ENCODE results near the gene ASCC3. TPM values are rescaled to one million over a fixed set of nuclear protein-coding genes. Genes with fewer than 3 reads are reported as not detected.

ASCC3 gene
- total and polyA plus RNA-seq, 2 experiments from 2014 or later = 49.1 to 60.2 TPM

DNA sequence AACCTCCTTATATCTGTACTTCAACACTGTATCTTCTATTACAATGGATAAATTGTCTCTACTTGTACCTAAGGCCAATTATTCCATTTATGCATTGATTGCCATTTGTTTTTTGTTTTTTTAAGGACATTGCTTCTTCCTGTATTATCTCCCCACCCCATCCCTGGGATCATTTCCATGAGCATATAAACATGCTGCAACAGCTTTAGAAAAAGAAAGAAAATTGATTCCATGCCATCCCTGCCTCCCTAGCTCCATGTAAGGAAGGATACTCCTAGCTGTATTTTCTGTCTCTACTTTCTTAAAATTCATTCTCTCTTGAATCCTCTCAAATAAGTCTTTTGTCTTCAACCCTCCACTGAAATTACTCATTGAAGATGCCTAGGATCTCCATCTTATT is 314.6 kb downstream of the ASCC3 start:
- in situ Hi-C loops (cut with MboI) = no loop called here
- H3K79me2 ChIP-seq (ENCODE audit: insufficient read depth) = no peaks in the 10 kb centered on the region
- H2AFZ ChIP-seq = no peak overlapping the region
- no peaks in the 10 kb centered on the region for H3K9me3 ChIP-seq (ENCODE audit: low read depth)
- no peaks in the 10 kb centered on the region for H3K9me2 ChIP-seq (ENCODE audit: insufficient read depth)
- H3K27me3 ChIP-seq (replicated peaks; ENCODE audit: insufficient read depth) = no peaks in the 10 kb centered on the region
- DNase-seq = no peak
- no peak overlapping the region for H3K9ac ChIP-seq
- H4K20me1 ChIP-seq (ENCODE audit: insufficient read depth) = no peaks in the 10 kb centered on the region
- no peak overlapping the region for H3K27ac ChIP-seq
- H3F3A ChIP-seq (ENCODE audit: insufficient read depth) = peaks cover 10% of the 10 kb centered on the region; the same call in 1 of the 2 replicates
- H3K4me1 ChIP-seq (ENCODE audit: insufficient read depth) = no peaks in the 10 kb centered on the region
- H3K4me2 ChIP-seq (ENCODE audit: unreplicated experiment) = no peak overlapping the region
- TF ChIP-seq EZH2phosphoT487 (IDR thresholded peaks at IDR 0.05; ENCODE audit: insufficient read depth, low read depth) (no peak), EZH2 (IDR thresholded peaks at IDR 0.05; ENCODE audit: insufficient read depth, poor library complexity, severe bottlenecking) (no peak)
- H3K4me3 ChIP-seq = no peak overlapping the region
- H3K36me3 ChIP-seq (ENCODE audit: low read depth) = peaks cover 3% of the 10 kb centered on the region; the same call in 1 of the 2 replicates

DNA sequence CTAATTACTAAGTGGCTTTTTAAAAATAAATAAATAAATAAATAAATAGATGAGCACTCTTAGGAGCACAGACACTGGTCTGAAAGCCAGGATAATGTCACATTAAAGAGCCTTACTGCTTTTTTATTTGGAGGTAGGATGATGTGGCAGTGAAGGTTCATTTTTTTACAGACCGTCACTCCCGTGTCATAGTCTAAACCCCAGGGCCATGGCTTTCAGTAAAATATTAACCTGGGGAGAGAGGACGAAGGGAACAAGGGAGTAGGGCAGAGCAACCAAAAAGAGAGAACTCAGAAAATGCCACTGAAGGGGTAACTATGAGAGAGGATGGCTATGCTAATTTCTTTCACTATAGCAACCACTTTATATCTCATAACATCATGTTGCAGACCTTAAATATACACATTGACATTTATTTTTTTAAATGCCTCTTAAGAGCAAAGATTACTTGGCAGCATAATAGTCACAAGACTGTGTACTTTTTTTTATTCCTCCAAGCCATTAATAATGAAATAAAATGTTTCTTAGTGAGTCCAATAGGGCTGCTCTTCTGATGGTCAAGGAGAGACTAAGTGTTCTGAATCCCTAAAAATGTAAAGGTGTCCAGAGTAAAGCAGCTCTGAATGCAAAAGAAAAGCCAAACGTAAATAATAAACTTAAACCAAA is 315.6 kb downstream of the ASCC3 start:
- Histone ChIP-seq H3K27ac (no peak overlapping the region), H3K4me1 (ENCODE audit: insufficient read depth) (peaks cover 6% of the 10 kb centered on the region), H3F3A (ENCODE audit: insufficient read depth) (peaks cover 18% of the 10 kb centered on the region), H4K20me1 (ENCODE audit: insufficient read depth) (no peaks in the 10 kb centered on the region), H3K9ac (no peak overlapping the region), H3K27me3 (replicated peaks; ENCODE audit: insufficient read depth) (no peaks in the 10 kb centered on the region), H3K9me3 (ENCODE audit: low read depth) (no peaks in the 10 kb centered on the region), H3K79me2 (ENCODE audit: insufficient read depth) (no peaks in the 10 kb centered on the region), H3K4me3 (no peak overlapping the region), H2AFZ (no peak overlapping the region), H3K9me2 (ENCODE audit: insufficient read depth) (no peaks in the 10 kb centered on the region), H3K36me3 (ENCODE audit: low read depth) (no peaks in the 10 kb centered on the region; the same call in 1 of the 2 replicates), H3K4me2 (ENCODE audit: unreplicated experiment) (no peak overlapping the region)
- in situ Hi-C loops (cut with MboI) = no loop called here
- DNase-seq = no peak
- TF ChIP-seq EZH2 (IDR thresholded peaks at IDR 0.05; ENCODE audit: insufficient read depth, poor library complexity, severe bottlenecking) (no peak), EZH2phosphoT487 (IDR thresholded peaks at IDR 0.05; ENCODE audit: insufficient read depth, low read depth) (no peak)
- 94 to 98% methylated on average over 4 of the region's 4 CpGs for WGBS, 2 experiments (ENCODE audit: low coverage in 1 of 2, low lambda C conversion rate in 2 of 2, missing lambda C conversion rate in 2 of 2)

DNA sequence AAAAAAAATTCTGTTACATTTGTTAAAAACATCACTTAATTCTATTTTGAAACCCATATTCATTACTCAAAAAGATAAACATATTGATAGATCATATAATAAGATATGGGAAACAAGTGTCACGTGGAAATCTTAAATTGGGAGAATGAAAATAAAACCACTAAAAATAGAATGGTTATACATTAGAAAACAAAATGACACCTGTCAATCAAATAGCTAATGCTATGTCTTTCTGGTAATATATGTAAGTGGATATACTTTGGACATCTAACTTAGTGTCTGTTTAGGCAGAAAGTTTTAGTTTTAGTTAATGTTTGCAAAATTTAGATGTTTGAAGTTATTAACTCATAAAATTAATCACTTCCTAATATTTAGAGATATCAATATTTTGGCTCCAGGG is 321.3 kb downstream of the ASCC3 start:
- Histone ChIP-seq H3F3A (ENCODE audit: insufficient read depth) (peaks cover 18% of the 10 kb centered on the region), H3K79me2 (ENCODE audit: insufficient read depth) (no peaks in the 10 kb centered on the region), H3K36me3 (ENCODE audit: low read depth) (no peaks in the 10 kb centered on the region), H3K4me3 (no peak overlapping the region), H2AFZ (no peak overlapping the region), H3K27ac (peak overlapping the region; percentile 37; the same call in 1 of the 2 replicates), H4K20me1 (ENCODE audit: insufficient read depth) (no peaks in the 10 kb centered on the region), H3K9me3 (ENCODE audit: low read depth) (no peaks in the 10 kb centered on the region), H3K4me2 (ENCODE audit: unreplicated experiment) (no peak overlapping the region), H3K9ac (no peak overlapping the region), H3K4me1 (ENCODE audit: insufficient read depth) (peaks cover 11% of the 10 kb centered on the region), H3K9me2 (ENCODE audit: insufficient read depth) (no peaks in the 10 kb centered on the region), H3K27me3 (replicated peaks; ENCODE audit: insufficient read depth) (no peaks in the 10 kb centered on the region)
- 98 to 100% methylated on average over 1 of the region's 1 CpG for WGBS, 2 experiments (ENCODE audit: low coverage in 1 of 2, low lambda C conversion rate in 2 of 2, missing lambda C conversion rate in 2 of 2)
- in situ Hi-C loops (cut with MboI) = no loop called here
- TF ChIP-seq EZH2 (IDR thresholded peaks at IDR 0.05; ENCODE audit: insufficient read depth, poor library complexity, severe bottlenecking) (no peak), EZH2phosphoT487 (IDR thresholded peaks at IDR 0.05; ENCODE audit: insufficient read depth, low read depth) (no peak)
- no peak for DNase-seq

DNA sequence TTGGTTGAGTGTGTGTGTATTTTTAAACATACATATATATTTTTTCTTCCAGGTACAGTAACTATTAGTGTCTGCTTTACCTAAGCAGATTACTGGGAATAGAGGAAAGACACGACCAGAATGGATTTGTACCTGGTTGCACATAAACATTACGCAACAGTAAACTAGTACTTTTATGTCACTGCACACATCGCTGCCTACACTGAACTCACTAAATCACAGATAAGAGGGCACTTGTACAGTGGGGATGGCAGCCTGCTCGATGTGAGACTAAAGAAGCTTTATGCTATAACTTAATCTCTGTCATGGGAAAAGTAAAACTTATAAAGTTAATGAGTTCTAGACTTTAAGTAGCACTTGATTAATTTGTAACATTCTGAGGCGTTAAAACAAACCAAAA is 326.9 kb downstream of the ASCC3 start:
- 80 to 81% methylated on average over 5 of the region's 5 CpGs for WGBS, 2 experiments (ENCODE audit: low coverage in 1 of 2, low lambda C conversion rate in 2 of 2, missing lambda C conversion rate in 2 of 2)
- peaks cover 7% of the 10 kb centered on the region for H3F3A ChIP-seq (ENCODE audit: insufficient read depth)
- H3K4me1 ChIP-seq (ENCODE audit: insufficient read depth) = peaks cover 3% of the 10 kb centered on the region; the same call in 1 of the 2 replicates
- no peak for DNase-seq
- no peak overlapping the region for H3K4me3 ChIP-seq
- H3K27ac ChIP-seq = no peak overlapping the region
- no peaks in the 10 kb centered on the region for H4K20me1 ChIP-seq (ENCODE audit: insufficient read depth)
- in situ Hi-C loops (cut with MboI) = no loop called here
- H3K9ac ChIP-seq = no peak overlapping the region
- no peaks in the 10 kb centered on the region for H3K79me2 ChIP-seq (ENCODE audit: insufficient read depth)
- H3K4me2 ChIP-seq (ENCODE audit: unreplicated experiment) = no peak overlapping the region
- H3K27me3 ChIP-seq (replicated peaks; ENCODE audit: insufficient read depth) = no peaks in the 10 kb centered on the region
- no peaks in the 10 kb centered on the region for H3K36me3 ChIP-seq (ENCODE audit: low read depth)
- no peaks in the 10 kb centered on the region for H3K9me3 ChIP-seq (ENCODE audit: low read depth)
- no peak for TF ChIP-seq EZH2phosphoT487 (IDR thresholded peaks at IDR 0.05; ENCODE audit: insufficient read depth, low read depth)
- TF ChIP-seq EZH2 (IDR thresholded peaks at IDR 0.05; ENCODE audit: insufficient read depth, poor library complexity, severe bottlenecking) = no peak
- H2AFZ ChIP-seq = no peak overlapping the region
- H3K9me2 ChIP-seq (ENCODE audit: insufficient read depth) = no peaks in the 10 kb centered on the region

Measured in GM23248 (cell line).